GM06990 (cell line): ENCODE data around the gene DDX60.

Experiments
- DNase-seq: peaks from one replicate; pipeline ENCODE4 v3.0.0-alpha.2; 2011; ENCODE audit not compliant: insufficient read length; ENCODE audit errors: extremely low read depth
- H3K27me3 ChIP-seq: replicated peaks from 2 replicates; pipeline ENCODE4 v1.6.0; 2011; ENCODE audit warnings: low read length; ENCODE audit not compliant: control insufficient read depth, insufficient read depth
- H3K36me3 ChIP-seq: 2 replicates; pipeline ENCODE4 v1.5.1; 2011; ENCODE audit warnings: low read length; ENCODE audit not compliant: control insufficient read depth, insufficient read depth
- H3K4me3 ChIP-seq: replicated peaks from 2 replicates; pipeline ENCODE4 v1.5.1; 2011; ENCODE audit warnings: low read depth, mild to moderate bottlenecking, control low read depth, low read length
- CTCF ChIP-seq: IDR thresholded peaks from 2 replicates; pipeline ENCODE4 v1.5.1; 2011; ENCODE audit warnings: low read length, control low read depth, mild to moderate bottlenecking, inconsistent platforms; ENCODE audit not compliant: insufficient read depth, poor library complexity, severe bottlenecking

The DDX60 gene

GRCh38 chr4:168279556-168279955, 39.0 kb downstream of the DDX60 start:
- no peak for TF ChIP-seq CTCF
- Histone ChIP-seq H3K27me3 (no peaks in the 10 kb centered on the region), H3K4me3 (no peak overlapping the region), H3K36me3 (no peaks in the 10 kb centered on the region)
- DNase-seq: no peak

DNA sequence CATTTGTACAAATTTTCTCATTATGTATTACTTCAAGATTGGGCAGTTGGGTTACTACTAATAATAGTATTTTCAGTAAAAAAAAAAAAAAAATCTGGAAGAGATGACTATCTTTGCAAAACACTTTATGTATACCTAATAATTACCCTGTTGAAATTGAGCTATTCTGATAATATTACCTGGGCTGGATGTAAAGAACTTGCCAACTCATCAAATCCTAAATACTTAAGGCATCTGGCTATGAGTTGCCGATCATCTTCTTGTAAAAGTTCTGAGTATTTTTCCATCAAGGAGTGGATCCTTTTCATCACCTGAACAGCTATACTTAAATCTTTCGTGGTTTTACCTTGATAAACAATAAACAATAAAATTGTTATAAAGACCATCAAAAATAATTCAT, 42.7 kb downstream of the DDX60 start:
- Histone ChIP-seq H3K27me3 (no peaks in the 10 kb centered on the region), H3K36me3 (no peaks in the 10 kb centered on the region), H3K4me3 (no peak overlapping the region)
- TF ChIP-seq CTCF: no peak
- no peak for DNase-seq

DNA sequence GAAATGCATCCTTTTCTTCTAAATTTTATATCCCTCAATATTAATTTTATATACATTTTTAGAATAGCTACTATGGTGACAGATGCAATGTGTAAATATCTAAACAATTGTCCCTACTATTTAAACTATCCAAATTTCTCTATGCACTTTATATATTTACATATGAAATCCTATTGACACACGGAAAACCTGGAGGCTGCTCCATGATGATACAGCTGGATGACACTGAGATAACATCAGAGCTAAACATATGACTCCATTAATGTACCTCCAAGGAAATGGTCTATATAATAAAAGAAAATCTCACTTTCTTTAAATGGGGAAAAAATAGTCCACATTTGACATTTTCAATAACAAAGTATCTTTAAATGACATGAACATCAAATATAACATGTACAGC, 43.7 kb downstream of the DDX60 start:
- H3K4me3 ChIP-seq: no peak overlapping the region
- no peak for DNase-seq
- H3K27me3 ChIP-seq: no peaks in the 10 kb centered on the region
- TF ChIP-seq CTCF: no peak
- H3K36me3 ChIP-seq: no peaks in the 10 kb centered on the region

- no peaks in the 10 kb centered on the region for H3K36me3 ChIP-seq
- no peak for DNase-seq
- TF ChIP-seq CTCF: no peak
- no peak overlapping the region for H3K4me3 ChIP-seq
- no peaks in the 10 kb centered on the region for H3K27me3 ChIP-seq
These were observed 44.7 kb downstream of the DDX60 start for GRCh38 chr4:168273838-168274237.

DNA sequence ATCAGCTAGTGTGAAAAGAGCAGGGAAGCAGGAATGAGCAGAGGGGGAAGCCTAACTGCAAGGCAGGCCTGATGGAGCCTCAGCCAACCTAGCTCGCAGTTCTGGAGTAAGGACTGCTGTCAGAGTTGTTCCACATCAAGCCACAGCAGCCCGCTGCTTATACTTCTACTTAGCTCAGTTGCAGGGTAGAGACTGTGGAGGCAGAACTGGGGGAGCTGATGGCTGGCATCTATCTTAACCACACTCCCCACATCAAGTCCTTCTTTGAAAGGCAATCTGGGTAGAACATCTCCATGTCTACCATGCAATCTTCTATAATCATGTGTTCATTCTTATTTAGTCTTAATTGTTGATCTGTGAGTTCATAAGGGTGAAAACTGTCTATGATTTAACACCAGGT, 46.1 kb downstream of the DDX60 start:
- no peaks in the 10 kb centered on the region for H3K27me3 ChIP-seq
- H3K4me3 ChIP-seq: no peak overlapping the region
- TF ChIP-seq CTCF: no peak
- DNase-seq: no peak
- H3K36me3 ChIP-seq: no peaks in the 10 kb centered on the region

GRCh38 chr4:168269896-168270295, 48.7 kb downstream of the DDX60 start:
- no peak for DNase-seq
- H3K27me3 ChIP-seq: no peaks in the 10 kb centered on the region
- TF ChIP-seq CTCF: no peak
- H3K4me3 ChIP-seq: no peak overlapping the region
- H3K36me3 ChIP-seq: no peaks in the 10 kb centered on the region
